Activated naive CD8-positive, alpha-beta T cell treated with anti-CD3 and anti-CD28 coated beads, Interleukin-2, amount 10 ng/mL, durations not matched to agents 7 days and 5 days (primary cell): ENCODE measurements around the gene SPDYE4. TPM values are rescaled to one million over a fixed set of nuclear protein-coding genes. Genes with fewer than 3 reads are reported as not detected.
A peak's percentile ranks its signal among the peaks of the same experiment; 100 is the strongest.

Experiments used
- ATAC-seq: fragments of 150-1000 bp; cut with Tn5 transposase; one replicate; pipeline ENCODE4 v1.10.0; 2021; ENCODE audit warnings: low read depth, moderate library complexity
- POLR2A ChIA-PET: fragments of 350-600 bp; sonication (Branson Sonifier 250); formaldehyde crosslinking; loops from one replicate; lab custom pipeline; 2021; ENCODE audit warnings: antibody characterized with exemption; lab: Charles Lee
- DNase-seq: peaks from one replicate; pipeline ENCODE4 v3.0.0; 2021
- H3K27ac Mint-ChIP-seq: one replicate; pipeline ENCODE4 v1.8.0; 2022; ENCODE audit warnings: mild to moderate bottlenecking, mixed read lengths
- H3K27me3 Mint-ChIP-seq: one replicate; pipeline ENCODE4 v1.8.0; 2022; ENCODE audit warnings: mild to moderate bottlenecking, moderate library complexity, mixed read lengths
- H3K36me3 Mint-ChIP-seq: one replicate; pipeline ENCODE4 v1.8.0; 2021; ENCODE audit warnings: mild to moderate bottlenecking, mixed read lengths
- H3K4me1 Mint-ChIP-seq: one replicate; pipeline ENCODE4 v1.8.0; 2021; ENCODE audit warnings: mixed read lengths
- H3K4me3 Mint-ChIP-seq: one replicate; pipeline ENCODE4 v1.8.0; 2022; ENCODE audit warnings: mild to moderate bottlenecking, moderate library complexity, mixed read lengths
- H3K9me3 Mint-ChIP-seq: one replicate; pipeline ENCODE4 v1.8.0; 2021; ENCODE audit warnings: mixed read lengths
- total RNA-seq, 2 experiments: library from RNA; stranded (reverse); gene quantifications; one replicate each; pipeline ENCODE4 v1.2.3, GENCODE V29; 2021

SPDYE4 gene
- total RNA-seq, 2 experiments from 2014 or later = not detected

DNA sequence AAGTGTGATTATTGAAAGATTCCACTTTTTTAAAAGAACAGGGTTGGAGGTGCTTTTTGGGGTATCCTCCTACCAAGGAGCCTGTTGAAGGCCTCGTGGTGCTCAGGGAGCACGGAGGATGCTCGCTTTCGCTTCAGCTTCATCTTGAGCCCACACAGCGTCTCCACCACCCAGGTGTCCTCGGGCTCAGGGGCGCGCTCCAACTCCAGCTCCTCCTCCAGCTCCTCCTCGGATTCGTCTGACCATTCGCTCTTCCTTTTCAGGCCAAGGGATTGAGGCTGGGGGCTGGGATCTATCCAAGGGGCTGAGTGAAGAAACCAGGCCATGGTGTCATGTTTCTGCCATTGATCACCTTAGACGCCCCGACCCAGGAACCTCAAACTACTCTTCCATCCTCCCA is 1.2 kb downstream of the SPDYE4 start:
- Mint-ChIP-seq H3K4me3 (no peak overlapping the region), H3K36me3 (no peaks in the 10 kb centered on the region), H3K4me1 (no peaks in the 10 kb centered on the region), H3K27ac (no peak overlapping the region), H3K27me3 (peaks cover 27% of the 10 kb centered on the region), H3K9me3 (no peaks in the 10 kb centered on the region)
- no peak for ATAC-seq
- no peak for DNase-seq
- POLR2A ChIA-PET = no interaction called here

DNA sequence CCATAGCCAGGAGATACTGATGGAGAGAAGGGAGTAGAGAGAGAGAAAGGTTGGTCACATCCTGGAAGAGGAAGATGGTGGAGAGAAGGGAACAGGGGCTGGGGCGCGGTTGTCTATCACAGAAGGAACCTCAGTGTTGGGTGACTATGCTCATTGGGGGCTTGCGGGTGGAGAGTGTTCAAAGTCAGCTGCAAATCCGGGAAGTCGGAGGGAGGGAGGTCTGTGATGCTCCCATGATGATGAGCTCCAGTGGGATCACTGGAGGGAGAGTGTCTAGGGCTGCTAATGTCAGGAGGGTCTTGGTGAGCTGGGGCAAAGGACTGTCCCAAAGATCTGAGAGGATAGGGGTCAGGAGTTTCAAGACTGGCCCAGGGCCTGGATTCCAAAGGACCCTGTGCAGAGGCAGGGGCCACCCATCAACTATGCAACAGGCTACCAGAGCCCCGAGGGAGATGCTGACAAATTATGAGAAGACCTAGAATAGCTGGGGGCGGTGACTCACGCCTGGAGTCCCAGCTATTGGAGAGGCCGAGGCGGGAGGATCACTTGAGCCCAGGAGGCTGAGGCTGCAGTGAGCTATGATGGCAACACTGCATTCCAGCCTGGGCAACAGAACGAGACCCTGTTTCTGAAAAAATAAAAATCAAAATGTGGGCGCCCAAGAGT is 2.6 kb downstream of the SPDYE4 start:
- Mint-ChIP-seq H3K4me1 (no peaks in the 10 kb centered on the region), H3K4me3 (no peak overlapping the region), H3K27me3 (peaks cover 23% of the 10 kb centered on the region), H3K27ac (no peak overlapping the region), H3K36me3 (no peaks in the 10 kb centered on the region), H3K9me3 (no peaks in the 10 kb centered on the region)
- POLR2A ChIA-PET = no interaction called here
- DNase-seq (no peak), ATAC-seq (no peak)

DNA sequence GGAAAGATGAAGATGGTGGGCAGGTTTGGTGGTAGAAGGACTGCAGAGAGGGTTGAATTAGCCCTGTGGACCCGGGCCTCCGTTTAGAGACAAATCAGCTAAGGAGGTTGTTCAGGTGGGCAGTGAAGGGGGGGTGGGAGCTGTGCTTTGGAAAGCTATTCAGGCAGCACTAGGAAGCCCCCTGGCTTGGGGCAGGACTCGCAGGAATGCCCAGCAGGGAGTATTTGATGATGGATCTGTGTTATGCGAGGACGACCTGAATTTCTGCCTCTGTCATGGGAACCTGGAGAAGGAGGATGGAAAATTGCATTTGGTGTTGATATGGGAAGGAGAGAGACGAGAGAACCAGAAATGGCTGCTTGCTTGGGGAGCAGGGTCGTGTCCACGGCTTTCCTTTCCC is 3.5 kb downstream of the SPDYE4 start:
- DNase-seq (no peak), ATAC-seq (no peak)
- H3K27ac Mint-ChIP-seq = no peak overlapping the region
- H3K4me3 Mint-ChIP-seq = no peak overlapping the region
- POLR2A ChIA-PET = no interaction called here
- no peaks in the 10 kb centered on the region for H3K36me3 Mint-ChIP-seq
- no peaks in the 10 kb centered on the region for H3K4me1 Mint-ChIP-seq
- no peaks in the 10 kb centered on the region for H3K9me3 Mint-ChIP-seq
- peaks cover 17% of the 10 kb centered on the region for H3K27me3 Mint-ChIP-seq

GRCh38 chr17:8753976-8754440 is 4.3 kb downstream of the SPDYE4 start:
- DNase-seq (no peak), ATAC-seq (peak; percentile 56)
- H3K36me3 Mint-ChIP-seq = no peaks in the 10 kb centered on the region
- no peak overlapping the region for H3K27ac Mint-ChIP-seq
- no peaks in the 10 kb centered on the region for H3K4me1 Mint-ChIP-seq
- H3K27me3 Mint-ChIP-seq = peaks cover 12% of the 10 kb centered on the region
- H3K4me3 Mint-ChIP-seq = no peak overlapping the region
- no peaks in the 10 kb centered on the region for H3K9me3 Mint-ChIP-seq
- POLR2A ChIA-PET = no interaction called here

- POLR2A ChIA-PET = interaction anchor here (0.6 kb wide), 2 partner anchors 104 to 315 kb away, joined by 3 to 4 read pairs; no protein-coding TSS in a partner anchor
- DNase-seq = no peak
- H3K4me3 Mint-ChIP-seq = no peak overlapping the region
- H3K4me1 Mint-ChIP-seq = peaks cover under 1% of the 10 kb centered on the region
- no peak for ATAC-seq
- H3K27me3 Mint-ChIP-seq = peaks cover 12% of the 10 kb centered on the region
- no peak overlapping the region for H3K27ac Mint-ChIP-seq
- no peaks in the 10 kb centered on the region for H3K9me3 Mint-ChIP-seq
- no peaks in the 10 kb centered on the region for H3K36me3 Mint-ChIP-seq
Measured at GRCh38 chr17:8753136-8753975, 5.0 kb downstream of the SPDYE4 start.

- peaks cover 1% of the 10 kb centered on the region for H3K9me3 Mint-ChIP-seq
- ATAC-seq (no peak), DNase-seq (no peak)
- POLR2A ChIA-PET = no interaction called here
- peaks cover 10% of the 10 kb centered on the region for H3K4me1 Mint-ChIP-seq
- H3K36me3 Mint-ChIP-seq = no peaks in the 10 kb centered on the region
- no peak overlapping the region for H3K27ac Mint-ChIP-seq
- no peak overlapping the region for H3K4me3 Mint-ChIP-seq
- H3K27me3 Mint-ChIP-seq = peaks cover 3% of the 10 kb centered on the region
Measured at GRCh38 chr17:8749616-8750015, 8.7 kb downstream of the SPDYE4 start.

DNA sequence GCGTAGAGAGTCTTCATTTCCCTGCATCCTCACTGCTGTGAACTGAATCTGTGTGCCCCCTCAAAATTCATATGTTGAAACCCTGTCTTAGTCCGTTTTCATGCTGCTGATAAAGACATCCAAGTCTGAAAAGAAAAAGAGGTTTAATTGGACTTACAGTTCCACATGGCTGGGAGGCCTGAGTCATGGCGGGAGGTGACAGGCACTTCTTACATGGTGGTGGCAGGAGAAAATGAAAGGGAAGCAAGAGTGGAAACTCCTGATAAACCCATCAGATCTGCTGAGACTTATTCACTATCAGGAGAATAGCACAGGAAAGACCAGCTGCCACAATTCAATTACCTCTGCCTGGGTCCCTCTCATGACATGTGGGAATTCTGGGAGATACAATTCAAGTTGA is 10.6 kb downstream of the SPDYE4 start:
- Mint-ChIP-seq H3K36me3 (no peaks in the 10 kb centered on the region), H3K4me3 (no peak overlapping the region), H3K9me3 (peaks cover 1% of the 10 kb centered on the region), H3K27ac (no peak overlapping the region), H3K4me1 (peaks cover 10% of the 10 kb centered on the region), H3K27me3 (peaks cover 3% of the 10 kb centered on the region)
- no peak for ATAC-seq
- POLR2A ChIA-PET = interaction anchor here (1.0 kb wide), 1 partner anchor 312 kb away, joined by 3 read pairs; the partner anchor contains the start of gene NDEL1
- no peak for DNase-seq

DNA sequence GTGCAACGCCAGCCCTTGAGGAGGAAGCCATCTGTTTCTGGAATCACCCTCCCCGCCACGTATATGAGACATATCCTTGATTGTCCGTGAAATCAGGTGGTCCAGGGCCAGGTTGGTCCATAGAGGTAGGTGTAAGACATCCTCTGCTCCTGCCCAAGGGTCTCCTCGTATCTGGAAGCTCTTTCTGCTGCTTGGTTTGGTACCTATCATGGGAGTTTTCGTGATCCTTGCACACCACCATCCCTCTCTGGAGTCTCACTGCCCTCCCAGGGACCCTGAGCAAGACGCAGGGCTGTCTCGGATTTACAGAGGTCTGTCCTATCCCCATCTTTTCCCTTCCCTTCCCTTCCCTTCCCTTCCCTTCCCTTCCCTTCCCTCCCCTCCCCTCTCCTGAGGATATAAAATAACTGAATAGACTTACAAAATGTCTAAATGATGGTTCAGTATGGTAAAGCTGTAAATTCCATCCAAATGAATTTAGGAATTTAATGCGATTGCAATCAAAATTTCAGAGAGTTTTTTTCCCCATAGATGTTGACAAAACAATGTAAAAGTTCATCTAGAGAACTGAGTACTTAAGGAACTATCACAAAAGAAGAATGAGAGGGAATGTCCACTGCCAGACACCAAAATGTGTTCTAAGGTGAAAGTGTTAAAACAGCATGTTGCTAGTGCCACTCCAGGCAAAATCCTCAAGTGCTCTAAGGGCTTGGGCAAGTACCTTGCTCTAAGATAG is 11.7 kb downstream of the SPDYE4 start:
- POLR2A ChIA-PET = interaction anchor here (1.0 to 2.2 kb wide), 3 partner anchors 311 to 363 kb away, joined by 3 to 12 read pairs (median 12); partner anchors contain the start of gene NDEL1
- ATAC-seq (no peak), DNase-seq (no peak)
- Mint-ChIP-seq H3K4me3 (peak overlapping the region; percentile 92), H3K4me1 (peaks cover 10% of the 10 kb centered on the region), H3K9me3 (peaks cover 1% of the 10 kb centered on the region), H3K27me3 (peaks cover 3% of the 10 kb centered on the region), H3K27ac (peak overlapping the region; percentile 91), H3K36me3 (no peaks in the 10 kb centered on the region)

DNA sequence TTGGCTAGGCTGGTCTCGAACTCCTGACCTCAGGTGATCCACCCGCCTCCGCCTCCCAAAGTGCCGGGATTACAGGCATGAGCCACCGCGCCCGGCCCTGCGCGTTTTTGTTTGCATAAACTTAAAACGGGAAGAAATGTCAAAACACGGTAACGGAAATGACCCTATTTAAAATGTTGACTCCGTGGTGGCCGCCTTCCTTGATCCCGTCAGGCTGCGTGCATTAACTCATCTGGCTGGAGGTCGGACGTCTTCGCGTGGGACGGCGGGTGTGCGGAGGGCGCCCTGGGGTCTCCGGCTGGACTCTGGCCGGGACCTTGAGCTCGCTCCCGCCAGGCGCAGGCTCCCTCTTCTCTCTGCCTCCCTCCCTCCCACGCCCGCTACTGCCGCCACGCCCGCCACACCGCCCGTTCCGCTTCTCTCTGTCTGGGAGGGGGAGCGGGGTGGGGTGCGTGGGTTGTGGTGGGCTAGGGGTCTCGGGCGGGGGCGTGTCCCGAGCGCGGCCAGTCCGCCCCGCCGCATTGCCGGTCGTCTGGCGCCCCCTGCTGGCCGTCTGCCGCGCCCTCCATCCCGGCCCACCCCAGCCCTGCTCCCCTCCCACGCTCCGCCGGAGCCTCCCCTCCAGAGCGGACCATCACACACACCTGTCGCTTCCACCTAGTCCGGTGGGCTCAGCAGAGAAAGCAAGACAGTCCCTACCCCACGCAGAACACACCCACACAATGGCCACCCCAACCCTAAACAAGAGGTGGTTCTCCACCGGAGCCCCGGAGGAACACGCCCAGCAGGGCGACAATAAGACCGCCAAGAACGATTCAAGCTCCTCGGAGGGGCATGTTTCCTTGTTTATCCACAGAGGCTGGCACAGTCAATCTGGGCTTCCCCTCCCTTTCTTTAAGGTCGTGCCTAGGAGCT is 12.5 kb downstream of the SPDYE4 start:
- no peaks in the 10 kb centered on the region for H3K36me3 Mint-ChIP-seq
- H3K27me3 Mint-ChIP-seq = peaks cover 3% of the 10 kb centered on the region
- H3K4me3 Mint-ChIP-seq = peak overlapping the region; percentile 92
- POLR2A ChIA-PET = interaction anchor here (0.6 to 2.2 kb wide), 4 partner anchors 236 to 363 kb away, joined by 4 to 12 read pairs (median 8); no protein-coding TSS in a partner anchor
- H3K9me3 Mint-ChIP-seq = peaks cover 1% of the 10 kb centered on the region
- DNase-seq (peak; percentile 90), ATAC-seq (peak; percentile 70)
- peaks cover 13% of the 10 kb centered on the region for H3K4me1 Mint-ChIP-seq
- H3K27ac Mint-ChIP-seq = peak overlapping the region; percentile 93

GRCh38 chr17:8744086-8744785 is 14.1 kb downstream of the SPDYE4 start:
- Mint-ChIP-seq H3K27ac (peak overlapping the region; percentile 93), H3K27me3 (peaks cover 4% of the 10 kb centered on the region), H3K9me3 (peaks cover 1% of the 10 kb centered on the region), H3K4me1 (peaks cover 19% of the 10 kb centered on the region), H3K4me3 (peak overlapping the region; percentile 53), H3K36me3 (no peaks in the 10 kb centered on the region)
- POLR2A ChIA-PET = interaction anchor here (0.7 kb wide), 1 partner anchor 360 kb away, joined by 3 read pairs; no protein-coding TSS in a partner anchor
- no peak for DNase-seq
- no peak for ATAC-seq

GRCh38 chr17:8742819-8743218 is 15.5 kb downstream of the SPDYE4 start:
- Mint-ChIP-seq H3K9me3 (peaks cover 1% of the 10 kb centered on the region), H3K4me3 (no peak overlapping the region), H3K27ac (no peak overlapping the region), H3K27me3 (peaks cover 10% of the 10 kb centered on the region), H3K36me3 (no peaks in the 10 kb centered on the region), H3K4me1 (peaks cover 16% of the 10 kb centered on the region)
- POLR2A ChIA-PET = interaction anchor here (0.6 kb wide), 1 partner anchor 115 kb away, joined by 3 read pairs; no protein-coding TSS in a partner anchor
- no peak for ATAC-seq
- no peak for DNase-seq

DNA sequence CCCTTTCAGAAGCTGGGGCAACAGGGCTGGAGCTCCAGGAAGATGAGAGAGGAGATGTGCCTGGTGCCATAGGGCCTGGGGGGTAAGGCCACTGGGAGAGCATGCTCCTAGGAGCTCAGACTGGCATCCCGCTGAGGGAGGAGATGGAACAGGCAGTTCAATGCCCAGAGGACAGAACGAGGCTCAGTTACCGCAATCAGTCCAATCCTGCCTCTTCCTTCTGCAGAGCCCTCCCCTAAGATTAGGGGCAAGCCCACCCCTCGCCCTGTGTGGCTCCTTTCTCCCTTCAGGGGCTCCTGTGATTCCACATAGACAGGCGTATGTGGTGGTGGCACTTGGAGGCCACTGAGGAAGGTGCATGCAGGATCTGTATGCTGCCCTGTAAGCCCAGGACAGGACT is 16.1 kb downstream of the SPDYE4 start:
- no peak for DNase-seq
- peaks cover 16% of the 10 kb centered on the region for H3K4me1 Mint-ChIP-seq
- H3K27ac Mint-ChIP-seq = no peak overlapping the region
- no peak overlapping the region for H3K4me3 Mint-ChIP-seq
- no peaks in the 10 kb centered on the region for H3K9me3 Mint-ChIP-seq
- POLR2A ChIA-PET = no interaction called here
- ATAC-seq = no peak
- no peaks in the 10 kb centered on the region for H3K36me3 Mint-ChIP-seq
- peaks cover 8% of the 10 kb centered on the region for H3K27me3 Mint-ChIP-seq
